NCI-H446 (cell line): ENCODE results near the gene TBCA.
"Not testable (repeated sequence)": the region's sequence is repeated elsewhere in the genome, so short reads cannot be mapped to it uniquely, and the experiment has no call there.

Source experiments
- DNase-seq, 2 experiments: peaks; one replicate each; lab custom pipeline; 2025; lab: John Stamatoyannopoulos, UW

TBCA gene

GRCh38 chr5:77772729-77773128 lies 3.4 kb downstream of the TBCA start:
- no peak for DNase-seq

GRCh38 chr5:77771452-77771851 lies 4.7 kb downstream of the TBCA start:
- no peak for DNase-seq

GRCh38 chr5:77770293-77771005 lies 5.7 kb downstream of the TBCA start:
- DNase-seq, result no peak

- DNase-seq, result no peak
Observed at GRCh38 chr5:77768978-77769377, 7.2 kb downstream of the TBCA start.

- no peak for DNase-seq
Observed at GRCh38 chr5:77767301-77767700, 8.8 kb downstream of the TBCA start.

- DNase-seq, result no peak
Observed at GRCh38 chr5:77761606-77762005, 14.5 kb downstream of the TBCA start.

- DNase-seq, result no peak
Observed at GRCh38 chr5:77758141-77758938, 17.8 kb downstream of the TBCA start.

- DNase-seq, result no peak
Observed at GRCh38 chr5:77751328-77752023, 24.7 kb downstream of the TBCA start.

GRCh38 chr5:77750928-77751327 lies 25.2 kb downstream of the TBCA start:
- DNase-seq, result not testable (repeated sequence)

- DNase-seq, result no peak
Observed at GRCh38 chr5:77748160-77748559, 28.0 kb downstream of the TBCA start.

- DNase-seq, result no peak
Observed at GRCh38 chr5:77744116-77744515, 32.0 kb downstream of the TBCA start.

GRCh38 chr5:77743181-77743580 lies 33.0 kb downstream of the TBCA start:
- no peak for DNase-seq

GRCh38 chr5:77741608-77742007 lies 34.5 kb downstream of the TBCA start:
- no peak for DNase-seq

GRCh38 chr5:77734885-77735284 lies 41.3 kb downstream of the TBCA start:
- DNase-seq, result no peak

GRCh38 chr5:77733130-77733529 lies 43.0 kb downstream of the TBCA start:
- no peak for DNase-seq

- DNase-seq, result no peak
Observed at GRCh38 chr5:77727190-77727589, 48.9 kb downstream of the TBCA start.

- no peak for DNase-seq
Observed at GRCh38 chr5:77725616-77726015, 50.5 kb downstream of the TBCA start.

GRCh38 chr5:77724934-77725333 lies 51.2 kb downstream of the TBCA start:
- no peak for DNase-seq

GRCh38 chr5:77719666-77720363 lies 56.3 kb downstream of the TBCA start:
- DNase-seq, result no peak

GRCh38 chr5:77718934-77719610 lies 57.1 kb downstream of the TBCA start:
- DNase-seq, result no peak

- DNase-seq, result no peak
Observed at GRCh38 chr5:77709993-77710685, 66.0 kb downstream of the TBCA start.
